ENCODE measurements around the gene TMSB4X. TPM values are rescaled to one million over a fixed set of nuclear protein-coding genes. Genes with fewer than 3 reads are reported as not detected.
"Not testable (repeated sequence)": the region's sequence is repeated elsewhere in the genome, so short reads cannot be mapped to it uniquely, and the experiment has no call there.

Gene TMSB4X
- polyA plus RNA-seq, 1 donor from 2014 or later = 19,114 TPM

- no peaks in the 10 kb centered on the region for H3K9me3 Mint-ChIP-seq
- peak overlapping the region in 3 of 4 donors; percentile 13 to 92 (median 66) for H3K4me3 Mint-ChIP-seq
- peaks cover 32 to 59% (median 42%) of the 10 kb centered on the region in 3 donors for H3K4me1 Mint-ChIP-seq
- H3K27ac Mint-ChIP-seq = peak overlapping the region in 1 of 3 donors; percentile 79
- H3K27me3 Mint-ChIP-seq = peaks cover 17% of the 10 kb centered on the region
- H3K36me3 Mint-ChIP-seq = no peaks in the 10 kb centered on the region
Observed at GRCh38 chrX:13007519-13008188, 32.7 kb downstream of the TMSB4X start.

GRCh38 chrX:13008189-13008533, 33.3 kb downstream of the TMSB4X start:
- Mint-ChIP-seq H3K4me1 (peaks cover 31 to 61% (median 39%) of the 10 kb centered on the region in 3 donors), H3K27me3 (peaks cover 20% of the 10 kb centered on the region), H3K9me3 (no peaks in the 10 kb centered on the region), H3K4me3 (peak overlapping the region in 3 of 4 donors; percentile 13 to 92 (median 66)), H3K27ac (peak overlapping the region in 2 of 3 donors; percentile 79 to 85), H3K36me3 (no peaks in the 10 kb centered on the region)

- Mint-ChIP-seq H3K36me3 (no peaks in the 10 kb centered on the region), H3K27ac (peak overlapping the region in 1 of 3 donors; percentile 79), H3K9me3 (no peaks in the 10 kb centered on the region), H3K4me1 (peaks cover 36 to 65% (median 46%) of the 10 kb centered on the region in 3 donors), H3K27me3 (peaks cover 22% of the 10 kb centered on the region), H3K4me3 (no peak overlapping the region)
Observed at GRCh38 chrX:13008851-13009250, 33.9 kb downstream of the TMSB4X start.

GRCh38 chrX:13009273-13009672, 34.4 kb downstream of the TMSB4X start:
- H3K27ac Mint-ChIP-seq = peak overlapping the region in 1 of 3 donors; percentile 20
- H3K9me3 Mint-ChIP-seq = no peaks in the 10 kb centered on the region
- peaks cover 40 to 69% (median 49%) of the 10 kb centered on the region in 3 donors for H3K4me1 Mint-ChIP-seq
- H3K27me3 Mint-ChIP-seq = peaks cover 22% of the 10 kb centered on the region
- no peak overlapping the region for H3K4me3 Mint-ChIP-seq
- H3K36me3 Mint-ChIP-seq = no peaks in the 10 kb centered on the region

- H3K4me1 Mint-ChIP-seq = peaks cover 41 to 70% (median 49%) of the 10 kb centered on the region in 3 donors
- no peaks in the 10 kb centered on the region for H3K9me3 Mint-ChIP-seq
- H3K36me3 Mint-ChIP-seq = no peaks in the 10 kb centered on the region
- H3K4me3 Mint-ChIP-seq = no peak overlapping the region
- H3K27ac Mint-ChIP-seq = peak overlapping the region in 1 of 3 donors; percentile 79
- peaks cover 18% of the 10 kb centered on the region for H3K27me3 Mint-ChIP-seq
Observed at GRCh38 chrX:13009844-13010243, 34.9 kb downstream of the TMSB4X start.

- Mint-ChIP-seq H3K27ac (peak overlapping the region in 2 of 3 donors; percentile 30 to 79), H3K4me1 (peaks cover 39 to 66% (median 45%) of the 10 kb centered on the region in 3 donors), H3K36me3 (no peaks in the 10 kb centered on the region), H3K9me3 (no peaks in the 10 kb centered on the region), H3K4me3 (peak overlapping the region in 1 of 4 donors; percentile 39), H3K27me3 (peaks cover 19% of the 10 kb centered on the region)
Observed at GRCh38 chrX:13010546-13010945, 35.6 kb downstream of the TMSB4X start.

- H3K27me3 Mint-ChIP-seq = peaks cover 19% of the 10 kb centered on the region
- no peaks in the 10 kb centered on the region for H3K9me3 Mint-ChIP-seq
- peaks cover 34 to 53% (median 42%) of the 10 kb centered on the region in 3 donors for H3K4me1 Mint-ChIP-seq
- peak overlapping the region; percentile 3 to 66 (median 58) for H3K4me3 Mint-ChIP-seq
- H3K27ac Mint-ChIP-seq = peak overlapping the region; percentile 32 to 86 (median 65)
- no peaks in the 10 kb centered on the region for H3K36me3 Mint-ChIP-seq
Observed at GRCh38 chrX:13013363-13014110, 38.6 kb downstream of the TMSB4X start.

GRCh38 chrX:13014111-13015096, 39.5 kb downstream of the TMSB4X start:
- H3K4me3 Mint-ChIP-seq = peak overlapping the region in 3 of 4 donors; percentile 57 to 66 (median 60)
- H3K9me3 Mint-ChIP-seq = no peaks in the 10 kb centered on the region
- peak overlapping the region; percentile 69 to 86 (median 79) for H3K27ac Mint-ChIP-seq
- peaks cover 19% of the 10 kb centered on the region for H3K27me3 Mint-ChIP-seq
- H3K36me3 Mint-ChIP-seq = no peaks in the 10 kb centered on the region
- peaks cover 34 to 48% (median 42%) of the 10 kb centered on the region in 3 donors for H3K4me1 Mint-ChIP-seq

- Mint-ChIP-seq H3K9me3 (no peaks in the 10 kb centered on the region), H3K27ac (peak overlapping the region in 1 of 3 donors; percentile 47), H3K4me3 (no peak overlapping the region), H3K4me1 (peaks cover 31 to 42% (median 41%) of the 10 kb centered on the region in 3 donors), H3K27me3 (peaks cover 16% of the 10 kb centered on the region), H3K36me3 (no peaks in the 10 kb centered on the region)
Observed at GRCh38 chrX:13015536-13016236, 40.8 kb downstream of the TMSB4X start.

GRCh38 chrX:13016731-13017130, 41.8 kb downstream of the TMSB4X start:
- peaks cover 31 to 40% (median 35%) of the 10 kb centered on the region in 3 donors for H3K4me1 Mint-ChIP-seq
- H3K27ac Mint-ChIP-seq = not testable (repeated sequence)
- H3K4me3 Mint-ChIP-seq = peak overlapping the region in 2 of 4 donors; percentile 47 to 73

GRCh38 chrX:13022926-13023325, 48.0 kb downstream of the TMSB4X start:
- Mint-ChIP-seq H3K27me3 (peaks cover 21% of the 10 kb centered on the region), H3K36me3 (no peaks in the 10 kb centered on the region), H3K4me1 (peaks cover 10 to 39% (median 29%) of the 10 kb centered on the region in 3 donors), H3K4me3 (peak overlapping the region in 2 of 4 donors; percentile 70 to 78), H3K27ac (peak overlapping the region in 2 of 3 donors; percentile 23 to 78), H3K9me3 (no peaks in the 10 kb centered on the region)

More at GRCh38 chrX:13016731-13017130, 41.8 kb downstream of the TMSB4X start:
- H3K9me3 Mint-ChIP-seq, H3K36me3 Mint-ChIP-seq: not testable (repeated sequence)
- H3K27me3 Mint-ChIP-seq = peaks cover 13% of the 10 kb centered on the region

GRCh38 chrX:13023567-13023966, 48.7 kb downstream of the TMSB4X start:
- H3K27ac Mint-ChIP-seq = no peak overlapping the region
- H3K27me3 Mint-ChIP-seq = peaks cover 20% of the 10 kb centered on the region
- peaks cover 10 to 37% (median 30%) of the 10 kb centered on the region in 3 donors for H3K4me1 Mint-ChIP-seq
- no peaks in the 10 kb centered on the region for H3K9me3 Mint-ChIP-seq
- no peaks in the 10 kb centered on the region for H3K36me3 Mint-ChIP-seq
- H3K4me3 Mint-ChIP-seq = no peak overlapping the region

GRCh38 chrX:13023979-13024378, 49.1 kb downstream of the TMSB4X start:
- H3K9me3 Mint-ChIP-seq = no peaks in the 10 kb centered on the region
- peaks cover 20% of the 10 kb centered on the region for H3K27me3 Mint-ChIP-seq
- no peaks in the 10 kb centered on the region for H3K36me3 Mint-ChIP-seq
- H3K4me1 Mint-ChIP-seq = peaks cover 10 to 37% (median 30%) of the 10 kb centered on the region in 3 donors
- H3K27ac Mint-ChIP-seq = no peak overlapping the region
- H3K4me3 Mint-ChIP-seq = no peak overlapping the region

GRCh38 chrX:13024986-13025385, 50.1 kb downstream of the TMSB4X start:
- H3K27ac Mint-ChIP-seq = no peak overlapping the region
- H3K4me1 Mint-ChIP-seq = peaks cover 12 to 39% (median 34%) of the 10 kb centered on the region in 3 donors
- no peaks in the 10 kb centered on the region for H3K9me3 Mint-ChIP-seq
- peaks cover 25% of the 10 kb centered on the region for H3K27me3 Mint-ChIP-seq
- no peak overlapping the region for H3K4me3 Mint-ChIP-seq
- no peaks in the 10 kb centered on the region for H3K36me3 Mint-ChIP-seq

Data from IgD-negative memory B cell (primary cell).